B cell (primary cell): ENCODE data around the gene TNFRSF19. TPM values are rescaled to one million over a fixed set of nuclear protein-coding genes. Genes with fewer than 3 reads are reported as not detected.

Experiments used
- ATAC-seq: fragments of 200-7000 bp; cut with Tn5 transposase; one replicate; pipeline ENCODE4 v1.10.0; 2021; ENCODE audit warnings: low read depth, mild to moderate bottlenecking, moderate number of reproducible peaks, moderate library complexity
- CTCF ChIA-PET: fragments of 350-600 bp; sonication (Branson Sonifier 250); formaldehyde crosslinking; loops from one replicate; lab custom pipeline; 2021; ENCODE audit warnings: antibody characterized with exemption, inconsistent platforms; lab: Charles Lee
- POLR2A ChIA-PET: fragments of 350-600 bp; sonication (Branson Sonifier 250); formaldehyde crosslinking; loops from one replicate; lab custom pipeline; 2021; ENCODE audit warnings: antibody characterized with exemption; lab: Charles Lee
- DNase-seq: peaks from one replicate; pipeline ENCODE4 v3.0.0; 2013
- H2AFZ ChIP-seq: 2 replicates; pipeline ENCODE4 v1.6.1; 2012; ENCODE audit warnings: mild to moderate bottlenecking, low read depth, low read length; ENCODE audit not compliant: insufficient read depth, poor library complexity, severe bottlenecking
- H3K27ac ChIP-seq, 2 donors: 1 replicate in 1 of 2; 2 replicates in 1 of 2; pipeline ENCODE4 v1.5.1; 2012 to 2013; ENCODE audit warnings: low read length in 2 of 2, mild to moderate bottlenecking in 2 of 2, moderate library complexity in 1 of 2
- H3K27me3 ChIP-seq, 4 experiments: fragments of 200-600 bp in 1 of 4; sonication (generic) in 1 of 4; replicated peaks in 1 of 4; 1 replicate in 2 of 4; 2 replicates in 2 of 4; pipeline versions ENCODE4 v1.6.1 to v1.7.0; 2013 to 2016; ENCODE audit warnings: low read length in 3 of 4, mild to moderate bottlenecking in 2 of 4, mixed read lengths in 1 of 4, moderate library complexity in 1 of 4; ENCODE audit not compliant: insufficient read depth in 4 of 4, control insufficient read depth in 3 of 4; ENCODE audit errors: control extremely low read depth in 1 of 4
- H3K36me3 ChIP-seq, 2 experiments: replicated peaks in 1 of 2; 1 replicate in 1 of 2; 2 replicates in 1 of 2; pipeline versions ENCODE4 v1.6.1 to v1.7.1; 2013; ENCODE audit warnings: low read length in 1 of 2; ENCODE audit not compliant: insufficient read depth in 2 of 2, control insufficient read depth in 1 of 2; ENCODE audit errors: control extremely low read depth in 1 of 2, extremely low read depth in 1 of 2
- H3K4me1 ChIP-seq, 2 donors: fragments of 200-600 bp in 1 of 2; sonication (generic) in 1 of 2; 1 replicate in 1 of 2; 2 replicates in 1 of 2; pipeline versions ENCODE4 v1.5.1 to v1.6.1; 2013 to 2017; ENCODE audit warnings: low read length in 2 of 2; ENCODE audit not compliant: control insufficient read depth in 2 of 2, insufficient read depth in 2 of 2
- H3K4me2 ChIP-seq: replicated peaks from 2 replicates; pipeline ENCODE3; 2012; ENCODE audit warnings: mild to moderate bottlenecking, low read depth, low read length; ENCODE audit not compliant: poor library complexity, severe bottlenecking
- H3K4me3 ChIP-seq, 5 experiments: fragments of 200-600 bp in 1 of 5; sonication (generic) in 1 of 5; 1 replicate in 3 of 5; 2 replicates in 2 of 5; pipeline versions ENCODE4 v1.5.1 to v1.7.0; 2011 to 2016; ENCODE audit warnings: low read length in 4 of 5, mild to moderate bottlenecking in 4 of 5, low read depth in 2 of 5, control low read depth in 1 of 5, moderate library complexity in 1 of 5; ENCODE audit not compliant: insufficient read depth in 1 of 5; ENCODE audit errors: control extremely low read depth in 1 of 5, extremely low read depth in 1 of 5
- H3K79me2 ChIP-seq: fragments of 200-600 bp; sonication (generic); one replicate; pipeline ENCODE4 v1.6.0; 2016; ENCODE audit warnings: low read length; ENCODE audit not compliant: control insufficient read depth, insufficient read depth
- H3K9ac ChIP-seq: fragments of 200-600 bp; sonication (generic); 2 replicates; pipeline ENCODE4 v1.6.1; 2017; ENCODE audit warnings: mild to moderate bottlenecking, low read length, moderate library complexity
- H3K9me3 ChIP-seq, 3 donors: one replicate each; pipeline versions ENCODE4 v1.6.1 to v1.7.1; 2013; ENCODE audit warnings: low read length in 2 of 3; ENCODE audit not compliant: control insufficient read depth in 2 of 3, insufficient read depth in 1 of 3; ENCODE audit errors: control extremely low read depth in 1 of 3
- H4K20me1 ChIP-seq: 2 replicates; pipeline ENCODE4 v1.6.0; 2012; ENCODE audit warnings: mild to moderate bottlenecking, low read length; ENCODE audit not compliant: insufficient read depth, control insufficient read depth, poor library complexity, severe bottlenecking
- H3K27ac Mint-ChIP-seq: one replicate; pipeline ENCODE4 v1.8.0; 2021; ENCODE audit warnings: mixed read lengths
- H3K27me3 Mint-ChIP-seq: one replicate; pipeline ENCODE4 v1.8.0; 2021; ENCODE audit warnings: mixed read lengths
- H3K4me1 Mint-ChIP-seq: one replicate; pipeline ENCODE4 v1.8.0; 2021; ENCODE audit warnings: mixed read lengths
- H3K4me3 Mint-ChIP-seq: one replicate; pipeline ENCODE4 v1.8.0; 2021; ENCODE audit warnings: mixed read lengths
- H3K9me3 Mint-ChIP-seq: one replicate; pipeline ENCODE4 v1.8.0; 2022; ENCODE audit warnings: mixed read lengths; ENCODE audit not compliant: insufficient read depth
- CTCF ChIP-seq: fragments of 200-600 bp; IDR thresholded peaks from one replicate; pipeline ENCODE4 v1.8.0; 2022; ENCODE audit warnings: antibody characterized with exemption, mild to moderate bottlenecking
- EZH2 ChIP-seq: IDR thresholded peaks from 2 replicates; pipeline ENCODE4 v1.6.1; 2012; ENCODE audit warnings: borderline replicate concordance, low read depth, mild to moderate bottlenecking, moderate library complexity, low read length; ENCODE audit not compliant: insufficient read depth, poor library complexity, severe bottlenecking
- WGBS: methylation state at CpG from one replicate; pipeline ENCODE4 v1.1.5; 2013; ENCODE audit warnings: missing lambda C conversion rate; ENCODE audit not compliant: insufficient coverage; 5-methylcytosine and 5-hydroxymethylcytosine counted together
- intact Hi-C: fragments of 100-400 bp; cut with micrococcal nuclease; formaldehyde crosslinking; loops from one replicate; pipeline ENCODE4 v1.10.0; 2022
- polyA plus RNA-seq: library from polyadenylated mRNA; depleted of rRNA; stranded (reverse); fragments of >200 nt; gene quantifications from 2 replicates; pipeline ENCODE4 v1.2.3, GENCODE V29; 2012
- total RNA-seq, 2 donors: library from RNA; stranded (reverse); fragments of 120-200 nt in 1 of 2; gene quantifications; 1 replicate in 1 of 2; 2 replicates in 1 of 2; pipeline versions ENCODE4 v1.2.3 to v1.2.4, GENCODE V29; 2013 to 2022

Gene TNFRSF19
- total and polyA plus RNA-seq, 2 donors (not counting 1 experiment from before 2014, with no cell fraction given): 0.36 TPM; not detected in 1

DNA sequence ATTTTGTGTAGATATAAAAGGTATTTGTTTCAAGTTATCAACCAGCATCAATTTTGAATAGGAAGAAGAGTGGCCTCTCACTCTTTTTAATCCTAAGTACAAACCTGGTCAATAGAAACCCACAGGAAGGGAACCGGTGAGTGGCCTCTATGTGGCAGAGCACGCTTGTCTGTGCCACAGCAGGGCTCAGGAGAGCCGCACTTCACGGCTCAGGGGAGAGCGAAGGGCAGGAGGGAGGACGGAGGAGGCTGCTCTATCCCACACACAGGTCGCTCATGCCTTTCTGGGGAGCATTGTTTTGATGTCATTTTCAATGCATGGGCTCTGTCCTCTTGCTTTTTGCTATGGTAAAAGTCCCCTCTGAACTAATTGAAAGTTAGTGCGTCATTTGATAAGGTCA, 57.2 kb downstream of the TNFRSF19 start:
- H3K4me1 ChIP-seq: no peaks in the 10 kb centered on the region
- H3K4me1 Mint-ChIP-seq: no peaks in the 10 kb centered on the region
- TF ChIP-seq EZH2 (no peak), CTCF (no peak)

DNA sequence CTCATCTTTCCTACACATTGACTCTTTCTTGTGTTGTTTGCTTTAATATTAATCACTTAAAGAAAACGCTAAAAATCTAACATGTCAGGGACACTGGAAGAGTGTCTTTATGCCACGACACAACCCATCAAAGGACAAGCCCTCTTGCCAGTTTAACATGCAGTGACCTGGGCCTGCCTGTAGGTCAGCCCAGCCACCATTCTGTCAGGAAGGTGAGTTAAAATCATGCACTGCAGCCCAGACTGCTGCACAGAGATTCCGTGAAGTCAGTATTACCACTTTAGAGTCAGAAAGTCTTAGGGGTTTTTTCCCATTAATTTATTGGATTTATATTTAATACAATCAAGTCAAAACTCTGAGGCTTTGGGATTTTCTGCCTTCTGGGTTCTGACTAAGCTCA, 58.0 kb downstream of the TNFRSF19 start:
- Histone ChIP-seq H3K79me2 (no peaks in the 10 kb centered on the region), H3K27me3 (peaks cover 0 to 3% (median 1%) of the 10 kb centered on the region in 4 experiments), H3K4me1 (no peaks in the 10 kb centered on the region), H3K9me3 (no peaks in the 10 kb centered on the region), H3K4me2 (no peak overlapping the region), H2AFZ (no peak overlapping the region), H4K20me1 (no peaks in the 10 kb centered on the region), H3K27ac (no peak overlapping the region), H3K9ac (no peak overlapping the region), H3K4me3 (no peak overlapping the region), H3K36me3 (no peaks in the 10 kb centered on the region)
- CTCF ChIA-PET: no interaction called here
- POLR2A ChIA-PET: no interaction called here
- ATAC-seq (no peak), DNase-seq (no peak)
- H3K27ac Mint-ChIP-seq: no peak overlapping the region
- H3K4me1 Mint-ChIP-seq: no peaks in the 10 kb centered on the region
- no peak overlapping the region for H3K4me3 Mint-ChIP-seq
- H3K9me3 Mint-ChIP-seq: no peaks in the 10 kb centered on the region
- peaks cover 33% of the 10 kb centered on the region for H3K27me3 Mint-ChIP-seq
- no CpG with 5 or more reads among the region's 3 CpGs for WGBS
- TF ChIP-seq CTCF: no peak
- no peak for TF ChIP-seq EZH2
- intact Hi-C loops: no loop called here

More for the DNA sequence above, 57.2 kb downstream of the TNFRSF19 start:
- H3K27ac ChIP-seq: no peak overlapping the region
- H3K27me3 Mint-ChIP-seq: peaks cover 29% of the 10 kb centered on the region
- no peak overlapping the region for H3K4me3 Mint-ChIP-seq
- ChIA-PET POLR2A (no interaction called here), CTCF (no interaction called here)
- intact Hi-C loops: no loop called here
- H3K27me3 ChIP-seq: peaks cover 0 to 3% (median 1%) of the 10 kb centered on the region in 4 experiments
- H3K9me3 ChIP-seq: no peaks in the 10 kb centered on the region
- no peak overlapping the region for H3K4me2 ChIP-seq
- no peak overlapping the region for H3K4me3 ChIP-seq
- no peaks in the 10 kb centered on the region for H3K9me3 Mint-ChIP-seq
- 85% methylated on average over 7 of the region's 8 CpGs for WGBS
- no peaks in the 10 kb centered on the region for H3K36me3 ChIP-seq
- ATAC-seq: no peak
- H4K20me1 ChIP-seq: no peaks in the 10 kb centered on the region
- H2AFZ ChIP-seq: no peak overlapping the region
- no peaks in the 10 kb centered on the region for H3K79me2 ChIP-seq
- H3K9ac ChIP-seq: no peak overlapping the region
- H3K27ac Mint-ChIP-seq: no peak overlapping the region
- no peak for DNase-seq
